Glomerular endothelial cell (primary cell): ENCODE data around the gene FANCI. TPM values are rescaled to one million over a fixed set of nuclear protein-coding genes. Genes with fewer than 3 reads are reported as not detected.

Experiments
- DNase-seq: peaks from one replicate; pipeline ENCODE4 v3.0.0-alpha.2; 2011; ENCODE audit warnings: low read depth, low spot score; ENCODE audit errors: extremely low read depth
- total RNA-seq: library from RNA; depleted of rRNA; stranded (reverse); fragments of >200 nt; gene quantifications from 2 replicates; pipeline ENCODE4 v1.2.3, GENCODE V29; 2015

Gene FANCI
- total RNA-seq, 1 donor from 2014 or later, result 14.6 TPM

- no peak for DNase-seq
Observed at GRCh38 chr15:89359471-89360293, 115.9 kb downstream of the FANCI start.

GRCh38 chr15:89360294-89360971, 116.7 kb downstream of the FANCI start:
- DNase-seq, result no peak

- DNase-seq, result no peak
Observed at GRCh38 chr15:89361451-89362202, 117.8 kb downstream of the FANCI start.

- DNase-seq, result no peak
Observed at GRCh38 chr15:89362203-89363101, 118.7 kb downstream of the FANCI start.

GRCh38 chr15:89363133-89363532, 119.4 kb downstream of the FANCI start:
- no peak for DNase-seq

- DNase-seq, result no peak
Observed at GRCh38 chr15:89363770-89364169, 120.0 kb downstream of the FANCI start.

GRCh38 chr15:89364341-89364740, 120.6 kb downstream of the FANCI start:
- DNase-seq, result no peak

- no peak for DNase-seq
Observed at GRCh38 chr15:89364741-89365450, 121.1 kb downstream of the FANCI start.

GRCh38 chr15:89365462-89366065, 121.8 kb downstream of the FANCI start:
- no peak for DNase-seq

Other genes with a start within 250 kb of the FANCI start
- 34.6 and 47.3 TPM in 2 replicates for gene ABHD2, start 155.5 kb upstream of the FANCI start, total RNA-seq
- not detected in 2 replicates for gene RLBP1, start 22.4 kb upstream of the FANCI start, total RNA-seq
- gene POLG, start 90.8 kb downstream of the FANCI start, total RNA-seq, result 80.5 and 82.3 TPM in 2 replicates